Measurements from ENCODE around the gene HMGCLL1.

DNA sequence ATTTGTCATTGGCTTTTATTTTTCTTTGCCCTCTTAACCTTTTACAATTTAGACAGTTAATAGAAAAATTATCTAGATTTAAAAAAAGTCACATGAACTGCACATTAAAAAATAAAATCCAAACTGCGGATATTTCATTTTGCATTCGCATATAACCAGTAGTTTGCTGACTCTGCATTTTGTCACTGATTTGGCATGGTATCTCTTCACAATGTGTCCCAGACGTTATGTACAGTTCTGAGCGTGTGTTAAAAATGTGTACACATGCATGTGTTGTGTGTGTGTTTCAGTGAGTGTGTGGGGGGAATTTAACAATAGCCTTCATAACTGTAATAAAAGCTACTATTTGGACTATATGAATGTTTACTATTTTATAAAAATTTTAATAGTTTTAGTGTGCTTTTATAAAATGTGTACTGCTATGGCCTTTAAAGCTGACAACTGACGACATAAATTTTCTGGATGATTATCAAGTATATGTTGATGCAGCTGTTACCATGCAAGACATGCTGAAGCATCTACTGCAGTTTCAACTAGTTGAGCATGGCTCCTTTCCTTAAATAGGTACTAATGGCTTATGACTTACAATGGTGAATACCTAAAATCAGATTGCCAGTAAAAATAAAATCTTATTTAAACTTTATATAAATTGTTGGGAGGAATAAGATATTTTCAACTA, 67.7 kb downstream of the HMGCLL1 start:
- TF ChIP-seq CTCF (IDR thresholded peaks at IDR 0.05), result no peak
- no peak for TF ChIP-seq POLR2A (IDR thresholded peaks at IDR 0.05)

Measured in prostate gland (tissue), 2 donors.